ENCODE results near the gene ST8SIA5.

DNA sequence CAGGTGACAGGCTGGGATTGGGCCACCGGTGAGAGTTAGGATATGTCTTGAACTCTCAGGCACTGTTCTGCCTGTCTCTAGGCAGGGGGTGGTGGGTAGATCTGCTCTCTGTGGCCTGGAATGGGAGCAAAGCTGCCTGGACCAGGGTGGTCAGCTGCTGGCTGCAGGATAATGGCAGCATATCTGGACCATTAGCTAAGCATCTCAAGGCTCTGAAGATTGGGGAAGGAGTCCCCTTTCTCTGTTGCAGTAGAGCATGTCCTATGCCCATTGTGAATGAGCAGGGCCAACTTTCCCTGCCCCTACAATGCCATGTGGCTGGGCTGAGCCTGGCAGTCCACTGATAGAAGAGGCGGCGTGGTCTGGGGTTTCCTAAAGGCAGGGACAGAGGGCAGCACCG, 134.4 kb downstream of the ST8SIA5 start:
- TF ChIP-seq KDM4B (IDR thresholded peaks at IDR 0.05; ENCODE audit: borderline replicate concordance in 2 of 2, low read depth in 1 of 2): no peak
- TF ChIP-seq, protein P1, sequence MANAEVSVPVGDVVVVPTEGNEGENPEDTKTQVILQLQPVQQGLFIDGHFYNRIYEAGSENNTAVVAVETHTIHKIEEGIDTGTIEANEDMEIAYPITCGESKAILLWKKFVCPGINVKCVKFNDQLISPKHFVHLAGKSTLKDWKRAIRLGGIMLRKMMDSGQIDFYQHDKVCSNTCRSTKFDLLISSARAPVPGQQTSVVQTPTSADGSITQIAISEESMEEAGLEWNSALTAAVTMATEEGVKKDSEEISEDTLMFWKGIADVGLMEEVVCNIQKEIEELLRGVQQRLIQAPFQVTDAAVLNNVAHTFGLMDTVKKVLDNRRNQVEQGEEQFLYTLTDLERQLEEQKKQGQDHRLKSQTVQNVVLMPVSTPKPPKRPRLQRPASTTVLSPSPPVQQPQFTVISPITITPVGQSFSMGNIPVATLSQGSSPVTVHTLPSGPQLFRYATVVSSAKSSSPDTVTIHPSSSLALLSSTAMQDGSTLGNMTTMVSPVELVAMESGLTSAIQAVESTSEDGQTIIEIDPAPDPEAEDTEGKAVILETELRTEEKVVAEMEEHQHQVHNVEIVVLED (CRISPR knock-in tag; IDR thresholded peaks at IDR 0.05): no peak
- TF ChIP-seq SIN3A (IDR thresholded peaks at IDR 0.05; ENCODE audit: borderline replicate concordance in 2 of 2, control insufficient read depth in 1 of 2, low read depth in 2 of 2, low read length in 2 of 2): no peak
- TF ChIP-seq, protein P2, sequence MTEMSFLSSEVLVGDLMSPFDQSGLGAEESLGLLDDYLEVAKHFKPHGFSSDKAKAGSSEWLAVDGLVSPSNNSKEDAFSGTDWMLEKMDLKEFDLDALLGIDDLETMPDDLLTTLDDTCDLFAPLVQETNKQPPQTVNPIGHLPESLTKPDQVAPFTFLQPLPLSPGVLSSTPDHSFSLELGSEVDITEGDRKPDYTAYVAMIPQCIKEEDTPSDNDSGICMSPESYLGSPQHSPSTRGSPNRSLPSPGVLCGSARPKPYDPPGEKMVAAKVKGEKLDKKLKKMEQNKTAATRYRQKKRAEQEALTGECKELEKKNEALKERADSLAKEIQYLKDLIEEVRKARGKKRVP (CRISPR knock-in tag; IDR thresholded peaks at IDR 0.05): no peak
